NCI-H524 treated with DMSO at 0.1 percent for 48 hours (cell line): ENCODE data around the gene EIF4B.
A peak's percentile ranks its signal among the peaks of the same experiment; 100 is the strongest.

Experiments used
- DNase-seq: peaks from one replicate; lab custom pipeline; 2025; lab: John Stamatoyannopoulos, UW

Gene EIF4B

DNA sequence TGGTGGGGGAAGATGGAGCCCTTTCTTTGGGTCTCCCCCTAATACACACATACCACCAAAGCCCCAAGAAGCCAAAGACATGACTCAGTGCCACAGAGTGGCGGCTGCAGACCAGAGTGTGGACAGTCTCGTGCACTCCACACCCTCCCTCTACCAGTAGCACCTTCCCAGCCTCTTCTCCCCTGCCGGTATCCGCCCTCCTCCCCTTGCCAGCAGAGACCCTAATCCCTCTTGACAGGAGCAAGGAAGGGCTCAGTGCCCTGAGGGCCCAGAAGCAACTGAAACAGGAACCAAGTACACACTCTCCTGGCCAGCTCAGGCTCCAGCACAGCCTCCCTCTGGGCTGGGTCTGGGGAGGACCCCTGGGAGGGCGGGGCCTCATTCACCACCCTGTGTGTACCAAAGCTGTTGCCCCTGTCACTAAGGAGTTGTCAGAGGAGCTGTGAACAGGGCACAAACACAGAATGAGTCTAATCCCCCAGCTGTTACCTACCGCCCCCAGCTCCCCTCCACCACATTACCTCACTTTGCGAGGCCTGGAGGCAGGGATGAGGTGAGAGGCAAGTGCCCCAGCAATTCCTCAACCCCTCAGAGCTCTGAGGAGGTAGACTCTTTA is 64.7 kb downstream of the EIF4B start:
- no peak for DNase-seq

DNA sequence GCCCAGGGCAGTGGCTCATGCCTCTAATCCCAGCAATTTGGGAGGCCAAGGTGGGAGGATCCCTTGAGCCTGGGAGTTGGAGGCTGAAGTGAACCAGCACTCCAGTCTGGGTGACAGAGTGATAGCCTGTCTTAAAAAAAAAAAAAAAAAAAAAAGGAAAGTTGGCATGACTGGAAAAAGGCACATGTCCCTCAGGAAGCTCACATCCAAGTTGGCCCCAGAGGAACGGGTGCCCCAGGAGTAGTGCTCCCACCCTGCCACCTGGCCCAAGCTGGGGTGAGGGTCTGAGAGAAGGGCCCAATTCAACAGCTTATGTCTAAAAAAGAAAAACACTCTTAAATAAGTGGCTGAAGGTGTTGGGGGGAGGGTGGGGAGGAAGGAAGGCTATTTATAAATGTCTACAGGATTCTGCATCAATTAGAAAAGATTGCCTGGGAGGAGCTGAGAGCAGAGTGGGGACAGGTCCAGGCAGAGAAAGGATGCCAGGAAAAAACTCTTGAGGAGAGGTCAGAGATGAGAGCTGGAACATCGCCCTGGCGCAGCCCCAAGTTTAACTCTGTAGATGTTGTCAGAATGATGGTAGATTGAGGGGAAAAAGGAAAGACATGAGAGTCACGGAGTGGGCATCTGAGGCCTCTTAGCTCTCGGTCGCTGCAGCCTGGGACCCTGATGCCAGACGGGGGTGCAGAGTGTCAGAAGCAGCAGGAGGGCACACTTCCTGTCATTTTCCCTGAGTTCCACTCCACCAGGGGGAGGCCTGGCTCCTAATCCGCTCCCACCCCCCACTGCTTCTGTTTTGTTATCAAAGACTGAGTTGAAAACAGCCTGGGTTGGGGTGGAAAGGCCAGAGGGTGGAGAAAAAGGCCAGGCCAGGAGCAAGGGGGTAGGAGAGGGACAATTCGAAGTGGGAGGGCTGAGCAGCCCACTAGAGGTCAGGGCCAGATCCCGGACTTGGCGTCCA is 65.6 kb downstream of the EIF4B start:
- DNase-seq: no peak

DNA sequence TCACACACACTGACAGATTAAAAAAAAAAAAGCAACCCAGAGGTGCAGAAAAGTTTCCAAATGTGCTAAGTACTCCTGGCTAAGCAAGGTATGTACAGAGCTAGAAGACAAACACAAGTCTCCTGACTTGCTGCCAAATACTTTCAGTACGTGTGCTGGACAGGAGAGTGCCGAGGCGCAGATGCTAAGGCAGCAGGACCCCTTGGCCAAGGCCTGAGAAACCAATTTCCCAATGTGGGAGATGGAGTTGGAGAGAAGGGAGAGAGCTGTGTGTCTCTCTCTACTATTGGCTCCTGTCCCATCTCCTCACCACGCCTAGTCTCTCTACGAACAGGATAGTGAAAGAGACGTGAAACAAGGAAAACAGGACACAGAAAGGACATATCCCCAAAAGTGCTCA is 67.6 kb downstream of the EIF4B start:
- DNase-seq: no peak

DNA sequence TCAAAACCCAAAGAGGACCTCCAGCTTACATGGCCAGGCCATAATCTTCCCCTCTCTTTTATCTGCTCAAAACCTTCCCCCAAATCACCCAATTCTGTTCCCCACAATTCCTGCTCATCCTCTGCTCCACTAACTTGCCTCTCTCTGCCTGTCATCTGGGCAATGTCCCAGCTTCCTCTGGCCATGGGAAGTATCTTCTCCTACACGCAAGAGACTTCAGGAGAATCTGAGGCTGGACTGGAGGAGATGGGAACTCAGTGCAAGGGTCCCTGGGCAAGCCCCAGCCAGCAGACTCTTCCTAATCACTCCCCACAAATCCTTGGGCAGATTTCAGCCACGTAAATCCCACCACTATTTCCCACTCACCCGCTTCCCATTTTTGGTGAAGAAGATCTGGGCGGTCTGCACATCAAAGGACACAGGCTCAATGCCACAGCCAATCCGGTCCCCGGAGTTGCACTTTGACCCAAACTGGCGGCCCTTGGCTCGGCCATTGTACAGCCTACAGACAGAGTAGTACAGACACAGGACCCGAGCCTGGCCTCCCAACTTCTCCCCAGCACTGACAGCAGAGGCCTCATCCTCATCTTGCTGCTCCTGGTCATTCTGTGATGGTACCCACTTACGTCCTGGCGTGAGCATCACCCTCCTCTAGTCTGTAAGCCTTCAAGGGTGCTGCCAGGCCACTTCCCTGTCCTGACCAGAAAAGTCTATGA is 68.2 kb downstream of the EIF4B start:
- DNase-seq: no peak

DNA sequence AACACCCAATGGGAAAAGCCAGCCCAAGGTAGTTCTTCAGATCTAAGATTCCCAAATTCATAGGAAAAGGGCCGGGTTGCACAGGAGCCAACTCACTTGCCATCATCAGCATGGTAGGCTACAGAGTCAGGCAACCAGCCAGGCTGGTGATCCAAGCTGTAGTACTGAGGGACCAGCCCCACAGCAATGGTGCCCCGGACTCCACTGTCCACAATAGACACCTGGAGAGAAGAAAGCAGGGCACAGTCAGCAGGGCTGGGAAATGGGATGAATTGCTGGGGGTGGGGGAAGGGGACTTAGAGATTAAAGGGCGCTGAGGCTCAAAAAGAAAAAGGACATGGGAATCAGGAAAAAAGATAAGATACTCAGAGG is 68.7 kb downstream of the EIF4B start:
- no peak for DNase-seq

DNA sequence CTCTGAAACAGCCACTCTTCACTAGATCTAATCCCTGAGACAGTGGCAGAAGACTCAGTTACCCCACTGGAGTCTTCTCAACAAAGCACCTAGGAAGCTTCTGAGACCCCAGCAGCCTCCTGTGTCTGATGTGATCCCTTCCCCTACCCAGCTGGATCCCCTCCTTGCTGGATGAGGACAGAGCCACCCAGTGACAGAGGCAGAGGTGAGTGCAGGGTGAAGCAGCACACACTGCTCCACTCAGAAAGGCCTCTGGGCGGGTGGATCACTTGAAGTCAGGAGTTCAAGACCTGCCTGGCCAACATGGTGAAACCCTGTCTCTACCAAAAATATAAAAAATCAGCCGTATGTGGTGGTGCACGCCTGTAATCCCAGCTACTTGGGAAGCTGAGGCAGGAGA is 70.2 kb downstream of the EIF4B start:
- no peak for DNase-seq

DNA sequence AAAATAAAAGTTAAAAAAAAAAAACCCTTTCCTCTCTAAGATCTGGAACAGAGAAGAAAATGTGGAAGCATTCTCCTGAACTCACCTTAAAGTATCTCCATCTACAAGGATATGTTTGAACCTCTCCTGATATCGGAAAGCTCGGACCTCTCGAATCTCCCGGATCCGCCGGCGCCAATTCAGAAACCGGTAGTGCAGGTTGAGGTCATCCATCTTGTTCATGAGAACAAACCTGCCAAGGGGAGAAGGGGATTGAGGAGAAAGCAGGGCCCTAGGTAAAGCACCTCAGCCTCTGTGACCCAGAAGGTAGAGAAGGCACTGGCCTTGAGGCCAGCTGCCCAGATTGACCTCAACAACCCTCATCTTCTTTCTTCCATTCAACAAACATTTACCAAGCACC is 70.8 kb downstream of the EIF4B start:
- no peak for DNase-seq

DNA sequence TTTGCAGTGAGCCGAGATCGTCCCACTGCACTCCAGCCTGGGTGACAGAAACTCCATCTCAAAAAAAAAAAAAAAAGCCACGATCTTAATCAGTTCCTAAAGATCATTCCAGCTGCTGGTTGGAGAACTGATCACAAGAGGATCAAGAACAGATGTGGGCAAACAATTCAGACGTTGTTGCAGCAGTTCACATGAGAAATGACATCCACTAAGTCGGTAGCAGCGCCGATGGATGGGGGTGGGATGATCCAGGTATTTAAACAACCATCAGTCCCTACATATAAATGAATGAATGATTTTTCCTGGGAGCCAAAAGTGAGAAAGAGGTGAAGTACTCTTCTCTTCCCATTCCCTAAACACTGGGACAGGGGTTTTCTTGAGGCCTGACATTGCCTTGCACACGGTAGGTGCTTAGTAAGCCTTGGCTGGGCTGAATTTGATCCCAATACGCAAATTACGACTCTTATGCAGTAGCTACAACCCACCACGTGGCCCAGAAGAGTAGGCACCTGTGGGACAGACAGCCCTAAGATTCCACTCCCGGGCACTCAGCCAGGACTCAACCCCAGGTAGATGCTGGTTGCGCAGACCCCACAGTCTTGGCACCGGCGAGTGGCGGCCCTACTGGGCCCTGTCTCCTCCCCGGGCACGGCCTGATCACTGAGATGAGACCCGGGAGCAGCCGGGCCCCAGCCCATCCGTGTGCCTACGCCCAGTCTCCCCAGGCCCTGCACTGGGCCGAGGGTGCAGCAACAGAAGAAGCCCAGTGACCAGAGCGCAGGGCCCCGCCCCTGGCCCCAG is 72.4 kb downstream of the EIF4B start:
- DNase-seq: no peak

DNA sequence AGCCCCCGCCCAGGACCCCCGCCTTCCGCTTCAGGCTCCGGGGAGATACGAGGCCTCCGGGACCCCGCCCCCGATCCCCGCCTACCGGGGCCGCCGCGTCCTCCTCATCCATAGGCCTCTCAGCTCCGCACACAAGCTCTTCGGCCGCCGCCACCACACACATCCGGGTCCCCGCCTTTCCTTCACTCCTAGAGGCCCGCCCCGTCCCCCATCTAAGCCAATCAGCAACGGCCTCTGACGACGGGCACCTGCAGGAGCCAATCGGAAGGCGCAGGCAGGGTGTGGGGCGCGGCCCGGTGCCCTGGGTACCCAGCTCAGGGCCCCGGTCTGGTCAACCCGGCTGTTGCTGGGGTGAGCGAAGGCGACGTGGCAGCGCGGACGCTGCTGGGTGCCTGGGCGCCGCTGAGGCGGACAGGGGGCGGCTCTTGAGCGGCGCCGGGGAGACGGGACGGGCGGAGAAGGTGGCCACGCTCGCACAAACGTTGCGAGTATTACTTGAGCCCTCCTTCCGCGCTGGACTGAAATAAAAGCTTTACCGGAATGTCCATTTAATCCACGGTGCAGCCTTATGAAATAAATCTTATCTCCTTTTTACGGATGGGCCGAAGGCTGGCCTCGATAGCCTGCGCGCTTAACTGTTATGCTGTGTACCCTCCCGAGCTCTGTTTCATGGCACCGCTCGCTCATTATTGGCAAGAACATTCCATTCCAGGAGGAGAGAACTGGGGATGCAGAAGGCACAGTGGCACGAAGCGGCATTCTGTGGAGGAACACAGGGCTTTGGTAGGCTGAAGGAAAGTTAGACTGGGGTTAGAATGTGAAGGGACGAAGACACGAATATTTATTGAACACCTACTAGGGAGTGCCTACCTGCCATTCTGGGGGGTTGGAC is 73.2 kb downstream of the EIF4B start, which contains the start of gene SPRYD3:
SPRYD3 (minus strand) TSS at position 165 of the 892 bp plus-strand sequence; CDS start at position 108, 57 bp downstream.
- DNase-seq: peak; percentile 85

DNA sequence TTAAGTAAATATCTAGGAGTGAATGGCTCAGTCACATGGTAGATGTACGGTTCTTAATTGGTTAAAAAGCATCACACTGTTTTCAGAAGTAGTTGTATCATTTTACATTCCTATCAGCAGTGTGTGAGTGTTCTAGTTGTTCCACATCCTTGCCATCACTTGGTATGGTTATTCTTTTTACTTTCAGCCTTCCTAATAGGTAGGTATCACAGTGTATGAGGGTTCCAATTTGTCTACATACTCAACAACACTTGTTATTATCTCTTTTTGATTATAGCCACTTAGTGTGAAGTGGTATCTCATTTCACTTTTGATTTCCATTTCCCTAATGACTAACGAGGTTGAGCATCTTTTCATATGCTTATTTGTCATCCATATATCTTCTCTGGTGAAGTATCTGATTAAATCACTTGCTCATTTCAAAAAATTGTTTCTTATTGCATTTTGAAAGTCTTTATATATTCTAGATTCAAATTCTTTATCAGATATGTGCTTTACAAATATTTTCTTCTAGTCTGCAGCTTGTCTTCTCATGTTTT is 76.5 kb downstream of the EIF4B start:
- DNase-seq: no peak

DNA sequence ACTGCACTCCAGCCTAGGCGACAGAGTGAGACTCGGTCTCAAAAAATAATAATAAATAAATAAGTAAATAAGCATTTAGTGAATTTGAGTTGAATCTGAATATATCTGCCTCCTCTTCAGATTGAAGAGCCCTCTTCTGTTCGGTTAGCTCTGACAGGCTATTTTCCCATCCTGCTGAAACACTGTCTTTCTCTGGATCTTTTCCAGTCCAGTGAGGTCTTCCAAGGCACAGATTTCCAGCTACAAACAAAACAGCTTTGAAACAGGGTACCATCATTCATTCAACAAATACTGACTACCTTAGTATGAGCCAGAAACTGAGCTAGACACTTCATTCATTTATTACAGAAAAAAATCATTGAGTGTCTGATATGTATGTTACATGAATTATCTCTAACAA is 80.1 kb downstream of the EIF4B start:
- no peak for DNase-seq

DNA sequence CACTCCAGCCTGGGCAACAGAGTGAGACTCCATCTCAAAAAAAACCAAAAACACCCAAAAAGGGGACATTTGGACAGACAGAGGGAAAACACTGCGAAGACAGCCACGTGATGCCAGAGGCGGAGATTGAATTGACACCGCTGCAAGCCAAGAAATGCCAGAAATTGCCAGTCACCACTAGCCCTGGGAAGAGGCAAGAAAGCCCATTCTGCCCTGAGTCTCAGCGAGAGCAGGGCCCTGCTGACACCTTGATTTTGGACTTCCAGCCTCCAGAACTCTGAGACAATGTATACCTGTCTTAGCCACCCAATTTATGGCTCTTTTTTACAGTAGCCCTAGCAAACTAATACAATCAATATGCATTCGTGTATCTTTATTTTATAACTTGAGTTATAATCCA is 83.8 kb downstream of the EIF4B start:
- no peak for DNase-seq

DNA sequence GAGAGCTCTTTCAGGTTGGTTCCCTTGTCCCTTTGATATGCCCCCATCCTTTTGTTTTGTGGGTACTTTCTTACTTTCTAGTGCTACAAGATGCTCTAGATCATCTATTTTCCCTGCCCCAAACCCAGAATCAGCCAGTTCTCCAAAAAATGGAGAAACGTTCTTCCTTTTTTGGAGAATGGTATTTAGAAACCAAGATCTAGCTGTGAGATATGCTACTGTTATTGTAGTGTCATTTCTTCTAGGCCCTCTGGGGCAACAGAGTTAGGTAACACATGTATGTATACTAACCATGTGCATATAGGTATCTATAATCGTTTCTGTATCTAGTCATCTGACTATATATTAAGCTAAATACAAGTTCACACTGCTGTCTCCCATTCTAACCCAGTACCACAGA is 84.3 kb downstream of the EIF4B start:
- no peak for DNase-seq

DNA sequence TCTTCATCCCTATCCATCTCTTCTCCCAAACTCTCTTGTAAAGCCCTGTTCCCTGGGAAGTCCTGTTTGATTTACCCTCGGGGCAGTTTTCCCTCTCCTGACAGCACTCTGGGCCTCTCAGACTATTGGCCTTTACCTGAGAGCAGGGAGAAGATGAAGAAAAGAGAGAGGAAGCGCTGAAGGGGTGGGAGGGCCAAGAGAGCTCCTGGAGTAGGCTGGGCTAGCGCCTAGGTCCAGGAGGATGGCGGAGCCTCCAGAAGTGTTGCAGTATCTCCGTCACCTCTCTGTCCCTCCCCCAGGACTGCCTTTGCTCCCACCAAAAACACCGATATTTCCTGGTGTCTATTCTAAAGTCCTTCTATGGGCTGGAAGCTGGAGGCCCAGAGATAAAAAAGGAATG is 85.5 kb downstream of the EIF4B start:
- DNase-seq: no peak
